ENCODE results near the gene MAPKAPK2. TPM values are rescaled to one million over a fixed set of nuclear protein-coding genes. Genes with fewer than 3 reads are reported as not detected.

The MAPKAPK2 gene
- total RNA-seq, 1 experiment from 2014 or later, result 54.9 TPM

DNA sequence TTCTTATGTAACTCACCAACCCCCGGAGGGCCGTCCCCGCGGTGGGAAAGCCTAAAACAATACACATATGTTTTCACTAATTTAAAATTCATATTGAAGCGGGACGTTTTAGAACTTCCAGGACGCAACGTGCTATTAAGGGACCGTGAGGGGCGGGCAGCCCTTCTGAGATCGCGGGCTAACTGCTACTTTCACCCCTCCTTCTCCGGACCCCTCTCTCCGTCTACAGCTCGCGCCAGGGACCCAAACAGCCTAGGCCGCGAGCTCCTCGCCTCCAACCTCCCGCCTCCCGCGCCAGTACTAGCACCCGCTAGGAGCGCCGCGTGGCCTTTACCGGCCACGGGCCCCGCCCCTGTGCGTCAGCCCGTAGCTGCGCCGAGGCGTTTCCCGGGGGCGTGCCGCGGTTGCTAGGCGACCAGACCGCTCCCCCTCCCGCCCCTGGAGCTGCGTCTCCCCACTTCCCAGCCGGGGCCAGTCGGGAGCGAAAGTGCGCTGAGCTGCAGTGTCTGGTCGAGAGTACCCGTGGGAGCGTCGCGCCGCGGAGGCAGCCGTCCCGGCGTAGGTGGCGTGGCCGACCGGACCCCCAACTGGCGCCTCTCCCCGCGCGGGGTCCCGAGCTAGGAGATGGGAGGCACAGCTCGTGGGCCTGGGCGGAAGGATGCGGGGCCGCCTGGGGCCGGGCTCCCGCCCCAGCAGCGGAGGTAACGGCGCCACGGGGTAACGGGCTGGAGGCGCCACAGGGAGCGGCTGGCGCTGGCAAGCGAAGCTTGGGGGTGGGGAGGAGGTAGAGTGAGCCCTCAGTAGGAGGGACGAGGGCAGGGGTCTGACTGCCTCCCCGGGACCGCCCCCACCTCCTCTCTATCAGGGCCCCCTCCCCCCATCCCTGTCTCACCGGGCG lies 49.4 kb upstream of the MAPKAPK2 start, which contains the start of gene DYRK3 (continued):
- TF ChIP-seq PRDM15 (CRISPR knock-in tag; IDR thresholded peaks at IDR 0.05) (no peak), JUN (CRISPR knock-in tag; IDR thresholded peaks at IDR 0.05) (no peak), TEAD1 (CRISPR knock-in tag; IDR thresholded peaks at IDR 0.05) (0 out of 2 replicates have a peak, but pooled peaks have one; percentile 56), ZNF232 (CRISPR knock-in tag; IDR thresholded peaks at IDR 0.05) (peak; percentile 93; the same call in 1 of the 2 replicates), ZNF423 (CRISPR knock-in tag; IDR thresholded peaks at IDR 0.05) (peak; percentile 63), NR3C1 (CRISPR knock-in tag; conservative IDR thresholded peaks at IDR 0.05; ENCODE audit: low read depth) (no peak), FOXK1 (CRISPR knock-in tag; IDR thresholded peaks at IDR 0.05) (peak; percentile 68; the same call in 1 of the 2 replicates), TEAD4 (CRISPR knock-in tag; IDR thresholded peaks at IDR 0.05) (no peak), GRHL2 (CRISPR knock-in tag; IDR thresholded peaks at IDR 0.05; ENCODE audit: insufficient replicate concordance, severe bottlenecking) (no peak), MXD4 (CRISPR knock-in tag; IDR thresholded peaks at IDR 0.05; ENCODE audit: borderline replicate concordance) (no peak), MYBL2 (CRISPR knock-in tag; IDR thresholded peaks at IDR 0.05) (peak; percentile 79), RORB (CRISPR knock-in tag; IDR thresholded peaks at IDR 0.05) (no peak), CBFB (CRISPR knock-in tag; IDR thresholded peaks at IDR 0.05; ENCODE audit: low read depth) (no peak), ERG (CRISPR knock-in tag; IDR thresholded peaks at IDR 0.05) (no peak), ZNF121 (CRISPR knock-in tag; IDR thresholded peaks at IDR 0.05) (no peak), ZNF138 (CRISPR knock-in tag; conservative IDR thresholded peaks at IDR 0.05) (no peak), FOXP1 (CRISPR knock-in tag; IDR thresholded peaks at IDR 0.05; ENCODE audit: borderline replicate concordance) (peak; percentile 58; the same call in 1 of the 2 replicates), MLX (CRISPR knock-in tag; IDR thresholded peaks at IDR 0.05) (no peak), JAZF1 (CRISPR knock-in tag; IDR thresholded peaks at IDR 0.05) (no peak), ZNF425 (CRISPR knock-in tag; conservative IDR thresholded peaks at IDR 0.05) (no peak), ATF1 (CRISPR knock-in tag; IDR thresholded peaks at IDR 0.05) (peak; percentile 28; the same call in 1 of the 2 replicates)
- TF ChIP-seq, protein P1, sequence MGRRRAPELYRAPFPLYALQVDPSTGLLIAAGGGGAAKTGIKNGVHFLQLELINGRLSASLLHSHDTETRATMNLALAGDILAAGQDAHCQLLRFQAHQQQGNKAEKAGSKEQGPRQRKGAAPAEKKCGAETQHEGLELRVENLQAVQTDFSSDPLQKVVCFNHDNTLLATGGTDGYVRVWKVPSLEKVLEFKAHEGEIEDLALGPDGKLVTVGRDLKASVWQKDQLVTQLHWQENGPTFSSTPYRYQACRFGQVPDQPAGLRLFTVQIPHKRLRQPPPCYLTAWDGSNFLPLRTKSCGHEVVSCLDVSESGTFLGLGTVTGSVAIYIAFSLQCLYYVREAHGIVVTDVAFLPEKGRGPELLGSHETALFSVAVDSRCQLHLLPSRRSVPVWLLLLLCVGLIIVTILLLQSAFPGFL (CRISPR knock-in tag; IDR thresholded peaks at IDR 0.05; ENCODE audit: borderline replicate concordance), result no peak
- TF ChIP-seq, protein P2, sequence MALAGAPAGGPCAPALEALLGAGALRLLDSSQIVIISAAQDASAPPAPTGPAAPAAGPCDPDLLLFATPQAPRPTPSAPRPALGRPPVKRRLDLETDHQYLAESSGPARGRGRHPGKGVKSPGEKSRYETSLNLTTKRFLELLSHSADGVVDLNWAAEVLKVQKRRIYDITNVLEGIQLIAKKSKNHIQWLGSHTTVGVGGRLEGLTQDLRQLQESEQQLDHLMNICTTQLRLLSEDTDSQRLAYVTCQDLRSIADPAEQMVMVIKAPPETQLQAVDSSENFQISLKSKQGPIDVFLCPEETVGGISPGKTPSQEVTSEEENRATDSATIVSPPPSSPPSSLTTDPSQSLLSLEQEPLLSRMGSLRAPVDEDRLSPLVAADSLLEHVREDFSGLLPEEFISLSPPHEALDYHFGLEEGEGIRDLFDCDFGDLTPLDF (CRISPR knock-in tag; IDR thresholded peaks at IDR 0.05), result no peak; the same call in 1 of the 2 replicates
- TF ChIP-seq, protein P3, sequence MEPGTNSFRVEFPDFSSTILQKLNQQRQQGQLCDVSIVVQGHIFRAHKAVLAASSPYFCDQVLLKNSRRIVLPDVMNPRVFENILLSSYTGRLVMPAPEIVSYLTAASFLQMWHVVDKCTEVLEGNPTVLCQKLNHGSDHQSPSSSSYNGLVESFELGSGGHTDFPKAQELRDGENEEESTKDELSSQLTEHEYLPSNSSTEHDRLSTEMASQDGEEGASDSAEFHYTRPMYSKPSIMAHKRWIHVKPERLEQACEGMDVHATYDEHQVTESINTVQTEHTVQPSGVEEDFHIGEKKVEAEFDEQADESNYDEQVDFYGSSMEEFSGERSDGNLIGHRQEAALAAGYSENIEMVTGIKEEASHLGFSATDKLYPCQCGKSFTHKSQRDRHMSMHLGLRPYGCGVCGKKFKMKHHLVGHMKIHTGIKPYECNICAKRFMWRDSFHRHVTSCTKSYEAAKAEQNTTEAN (CRISPR knock-in tag; IDR thresholded peaks at IDR 0.05), result peak; percentile 20; the same call in 1 of the 2 replicates
- TF ChIP-seq, protein P4, sequence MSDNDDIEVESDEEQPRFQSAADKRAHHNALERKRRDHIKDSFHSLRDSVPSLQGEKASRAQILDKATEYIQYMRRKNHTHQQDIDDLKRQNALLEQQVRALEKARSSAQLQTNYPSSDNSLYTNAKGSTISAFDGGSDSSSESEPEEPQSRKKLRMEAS (CRISPR knock-in tag; IDR thresholded peaks at IDR 0.05), result peak; percentile 98
